Mucosa of rectum (tissue), 2 donors: Measurements from ENCODE around the gene ADGRL3.
"Not testable (repeated sequence)": the region's sequence is repeated elsewhere in the genome, so short reads cannot be mapped to it uniquely, and the experiment has no call there.

Experiments
- H3K27ac ChIP-seq, 2 donors: one replicate each; pipeline ENCODE4 v1.7.0; 2013; ENCODE audit warnings: inconsistent platforms in 2 of 2, low read depth in 2 of 2, low read length in 2 of 2
- H3K27me3 ChIP-seq, 2 donors: one replicate each; pipeline ENCODE4 v1.7.0; 2013; ENCODE audit warnings: low read length in 2 of 2; ENCODE audit not compliant: control insufficient read depth in 2 of 2, insufficient read depth in 2 of 2
- H3K36me3 ChIP-seq, 2 donors: one replicate each; pipeline ENCODE4 v1.7.0; 2013; ENCODE audit warnings: low read length in 2 of 2; ENCODE audit not compliant: control insufficient read depth in 2 of 2, insufficient read depth in 2 of 2
- H3K4me1 ChIP-seq, 2 donors: one replicate each; pipeline ENCODE4 v1.7.0; 2013; ENCODE audit warnings: low read length in 2 of 2, mild to moderate bottlenecking in 1 of 2; ENCODE audit not compliant: control insufficient read depth in 2 of 2, insufficient read depth in 2 of 2
- H3K4me3 ChIP-seq, 2 donors: one replicate each; pipeline ENCODE4 v1.7.0; 2013; ENCODE audit warnings: low read length in 2 of 2
- H3K9ac ChIP-seq, 2 donors: one replicate each; pipeline ENCODE4 v1.7.0; 2013; ENCODE audit warnings: low read length in 2 of 2, low read depth in 1 of 2, mild to moderate bottlenecking in 1 of 2
- H3K9me3 ChIP-seq, 2 donors: one replicate each; pipeline ENCODE4 v1.7.0; 2013; ENCODE audit warnings: low read length in 2 of 2; ENCODE audit not compliant: control insufficient read depth in 2 of 2
- donor health status: healthy.
- donor health status: Normal muscosa, but diverticular disease.

ADGRL3 gene

GRCh38 chr4:61375301-61375700, 175.2 kb downstream of the ADGRL3 start:
- Histone ChIP-seq H3K9me3 (no peaks in the 10 kb centered on the region), H3K27me3 (no peaks in the 10 kb centered on the region), H3K27ac (no peak overlapping the region)

GRCh38 chr4:61376301-61376700, 176.2 kb downstream of the ADGRL3 start:
- no peaks in the 10 kb centered on the region for H3K36me3 ChIP-seq
- no peak overlapping the region for H3K9ac ChIP-seq
- H3K9me3 ChIP-seq, result no peaks in the 10 kb centered on the region
- no peak overlapping the region for H3K4me3 ChIP-seq
- H3K27ac ChIP-seq, result no peak overlapping the region
- no peaks in the 10 kb centered on the region for H3K27me3 ChIP-seq
- no peaks in the 10 kb centered on the region for H3K4me1 ChIP-seq

More at GRCh38 chr4:61375301-61375700, 175.2 kb downstream of the ADGRL3 start:
- Histone ChIP-seq H3K9ac (no peak overlapping the region), H3K4me3 (no peak overlapping the region), H3K36me3 (no peaks in the 10 kb centered on the region), H3K4me1 (no peaks in the 10 kb centered on the region)

GRCh38 chr4:61379406-61379805, 179.3 kb downstream of the ADGRL3 start:
- no peak overlapping the region for H3K27ac ChIP-seq

GRCh38 chr4:61380865-61381264, 180.7 kb downstream of the ADGRL3 start:
- H3K36me3 ChIP-seq, result no peaks in the 10 kb centered on the region
- no peaks in the 10 kb centered on the region for H3K27me3 ChIP-seq
- H3K4me3 ChIP-seq, result no peak overlapping the region
- H3K27ac ChIP-seq, result no peak overlapping the region
- H3K9ac ChIP-seq, result no peak overlapping the region
- H3K9me3 ChIP-seq, result no peaks in the 10 kb centered on the region
- H3K4me1 ChIP-seq, result no peaks in the 10 kb centered on the region

More at GRCh38 chr4:61379406-61379805, 179.3 kb downstream of the ADGRL3 start:
- Histone ChIP-seq H3K4me1 (no peaks in the 10 kb centered on the region), H3K27me3 (no peaks in the 10 kb centered on the region), H3K9ac (no peak overlapping the region), H3K36me3 (no peaks in the 10 kb centered on the region), H3K4me3 (no peak overlapping the region), H3K9me3 (no peaks in the 10 kb centered on the region)

- Histone ChIP-seq H3K4me1 (no peaks in the 10 kb centered on the region), H3K27ac (no peak overlapping the region), H3K9me3 (no peaks in the 10 kb centered on the region), H3K36me3 (no peaks in the 10 kb centered on the region), H3K27me3 (no peaks in the 10 kb centered on the region), H3K4me3 (no peak overlapping the region), H3K9ac (no peak overlapping the region)
These were observed 185.1 kb downstream of the ADGRL3 start for GRCh38 chr4:61385256-61385655.

- H3K4me3 ChIP-seq, H3K27ac ChIP-seq, H3K4me1 ChIP-seq: not testable (repeated sequence)
These were observed 187.2 kb downstream of the ADGRL3 start for GRCh38 chr4:61387372-61387771.

GRCh38 chr4:61389640-61390039, 189.5 kb downstream of the ADGRL3 start:
- no peaks in the 10 kb centered on the region for H3K27me3 ChIP-seq
- H3K27ac ChIP-seq, result no peak overlapping the region
- no peak overlapping the region for H3K4me3 ChIP-seq
- H3K9ac ChIP-seq, result no peak overlapping the region
- H3K36me3 ChIP-seq, result no peaks in the 10 kb centered on the region
- no peaks in the 10 kb centered on the region for H3K9me3 ChIP-seq
- no peaks in the 10 kb centered on the region for H3K4me1 ChIP-seq

More at GRCh38 chr4:61387372-61387771, 187.2 kb downstream of the ADGRL3 start:
- not testable (repeated sequence) for H3K36me3 ChIP-seq, H3K27me3 ChIP-seq, H3K9ac ChIP-seq, H3K9me3 ChIP-seq

GRCh38 chr4:61395754-61396153, 195.6 kb downstream of the ADGRL3 start:
- Histone ChIP-seq H3K36me3 (no peaks in the 10 kb centered on the region), H3K27me3 (no peaks in the 10 kb centered on the region), H3K9me3 (no peaks in the 10 kb centered on the region), H3K9ac (no peak overlapping the region), H3K4me1 (no peaks in the 10 kb centered on the region), H3K27ac (no peak overlapping the region), H3K4me3 (no peak overlapping the region)

GRCh38 chr4:61397174-61397573, 197.0 kb downstream of the ADGRL3 start:
- no peak overlapping the region for H3K27ac ChIP-seq
- H3K27me3 ChIP-seq, result no peaks in the 10 kb centered on the region
- H3K9me3 ChIP-seq, result no peaks in the 10 kb centered on the region
- no peaks in the 10 kb centered on the region for H3K4me1 ChIP-seq
- H3K9ac ChIP-seq, result no peak overlapping the region
- no peak overlapping the region for H3K4me3 ChIP-seq
- no peaks in the 10 kb centered on the region for H3K36me3 ChIP-seq

- Histone ChIP-seq H3K9me3 (no peaks in the 10 kb centered on the region), H3K27ac (no peak overlapping the region), H3K9ac (no peak overlapping the region), H3K4me1 (no peaks in the 10 kb centered on the region), H3K36me3 (no peaks in the 10 kb centered on the region), H3K4me3 (no peak overlapping the region), H3K27me3 (no peaks in the 10 kb centered on the region)
These were observed 200.4 kb downstream of the ADGRL3 start for GRCh38 chr4:61400439-61401038.

- Histone ChIP-seq H3K4me3 (no peak overlapping the region), H3K27me3 (no peaks in the 10 kb centered on the region), H3K36me3 (no peaks in the 10 kb centered on the region), H3K27ac (no peak overlapping the region), H3K9me3 (no peaks in the 10 kb centered on the region), H3K4me1 (no peaks in the 10 kb centered on the region), H3K9ac (no peak overlapping the region)
These were observed 201.6 kb downstream of the ADGRL3 start for GRCh38 chr4:61401771-61402170.
